Measurements from ENCODE around the gene POU4F2. TPM values are rescaled to one million over a fixed set of nuclear protein-coding genes. Genes with fewer than 3 reads are reported as not detected.

Gene POU4F2
- total RNA-seq, 1 experiment from 2014 or later, result not detected

DNA sequence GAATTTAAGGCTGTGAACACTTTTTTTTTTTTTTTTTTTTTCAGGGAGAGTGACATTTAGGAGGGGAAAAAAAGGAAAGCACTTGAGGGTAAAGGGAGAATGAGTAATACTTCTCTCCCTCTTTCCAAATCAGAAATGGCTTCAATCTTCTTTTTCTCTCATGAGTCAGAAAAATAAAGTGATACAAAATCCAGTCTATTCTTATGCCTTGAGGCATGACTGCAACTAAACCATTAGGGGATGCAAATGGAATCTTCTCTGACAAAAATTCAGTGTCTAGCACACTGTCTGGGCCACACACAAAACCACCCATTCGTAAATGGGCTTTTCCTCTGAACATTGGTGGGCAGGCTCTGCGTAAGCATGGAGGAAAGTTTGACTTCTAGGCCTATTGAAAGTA, 46.7 kb upstream of the POU4F2 start:
- Histone ChIP-seq H3K4me1 (ENCODE audit: insufficient read depth, low read length) (no peaks in the 10 kb centered on the region), H3K9me3 (ENCODE audit: control insufficient read depth, low read depth, low read length) (no peaks in the 10 kb centered on the region), H3K27me3 (ENCODE audit: insufficient read depth, low read length) (no peaks in the 10 kb centered on the region), H3K4me2 (ENCODE audit: insufficient read depth, insufficient read length, low read length) (no peak overlapping the region), H4K8ac (replicated peaks; ENCODE audit: insufficient read length, low read depth, low read length) (no peak overlapping the region), H3K56ac (ENCODE audit: insufficient read length, low read depth, low read length) (no peak overlapping the region), H4K5ac (ENCODE audit: insufficient read length, low read depth, low read length) (no peak overlapping the region), H3T11ph (ENCODE audit: low read length) (no peak overlapping the region), H2AFZ (ENCODE audit: low read length) (no peak overlapping the region), H3K79me1 (ENCODE audit: insufficient read depth, low read depth, low read length, poor library complexity, severe bottlenecking) (no peaks in the 10 kb centered on the region), H3K18ac (ENCODE audit: insufficient read length, low read depth, low read length) (no peak overlapping the region), H3K14ac (ENCODE audit: insufficient read depth, low read length) (no peak overlapping the region), H3K4ac (ENCODE audit: low read depth, low read length) (no peak overlapping the region), H2BK5ac (ENCODE audit: insufficient read length, low read length) (no peak overlapping the region), H2AK5ac (ENCODE audit: insufficient read length, low read length) (no peak overlapping the region), H3K79me2 (ENCODE audit: insufficient read depth, low read length) (no peaks in the 10 kb centered on the region), H3K9ac (ENCODE audit: extremely low read depth, insufficient read length, low read length) (no peak overlapping the region), H2BK12ac (ENCODE audit: insufficient read length, low read depth, low read length) (no peak overlapping the region), H3K27ac (ENCODE audit: insufficient read length, low read depth, low read length) (no peak overlapping the region), H4K91ac (ENCODE audit: insufficient read length, low read depth, low read length) (no peak overlapping the region), H3K23me2 (ENCODE audit: insufficient read length, low read depth, low read length, poor library complexity, severe bottlenecking) (no peaks in the 10 kb centered on the region), H3K23ac (ENCODE audit: insufficient read length, low read depth, low read length) (no peak overlapping the region), H2BK120ac (ENCODE audit: low read depth, low read length, poor library complexity, severe bottlenecking) (no peak overlapping the region), H2BK15ac (ENCODE audit: low read depth, low read length) (no peak overlapping the region), H4K20me1 (ENCODE audit: control insufficient read depth, insufficient read depth, insufficient read length) (no peaks in the 10 kb centered on the region), H2BK20ac (ENCODE audit: low read depth, low read length, poor library complexity, severe bottlenecking) (no peak overlapping the region)
- TF ChIP-seq, protein P1, sequence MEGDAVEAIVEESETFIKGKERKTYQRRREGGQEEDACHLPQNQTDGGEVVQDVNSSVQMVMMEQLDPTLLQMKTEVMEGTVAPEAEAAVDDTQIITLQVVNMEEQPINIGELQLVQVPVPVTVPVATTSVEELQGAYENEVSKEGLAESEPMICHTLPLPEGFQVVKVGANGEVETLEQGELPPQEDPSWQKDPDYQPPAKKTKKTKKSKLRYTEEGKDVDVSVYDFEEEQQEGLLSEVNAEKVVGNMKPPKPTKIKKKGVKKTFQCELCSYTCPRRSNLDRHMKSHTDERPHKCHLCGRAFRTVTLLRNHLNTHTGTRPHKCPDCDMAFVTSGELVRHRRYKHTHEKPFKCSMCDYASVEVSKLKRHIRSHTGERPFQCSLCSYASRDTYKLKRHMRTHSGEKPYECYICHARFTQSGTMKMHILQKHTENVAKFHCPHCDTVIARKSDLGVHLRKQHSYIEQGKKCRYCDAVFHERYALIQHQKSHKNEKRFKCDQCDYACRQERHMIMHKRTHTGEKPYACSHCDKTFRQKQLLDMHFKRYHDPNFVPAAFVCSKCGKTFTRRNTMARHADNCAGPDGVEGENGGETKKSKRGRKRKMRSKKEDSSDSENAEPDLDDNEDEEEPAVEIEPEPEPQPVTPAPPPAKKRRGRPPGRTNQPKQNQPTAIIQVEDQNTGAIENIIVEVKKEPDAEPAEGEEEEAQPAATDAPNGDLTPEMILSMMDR (conservative IDR thresholded peaks at IDR 0.05), result no peak
- no peak overlapping the region for H3K27ac Mint-ChIP-seq
- no CpG with 5 or more reads among the region's 2 CpGs for WGBS (ENCODE audit: extremely low coverage, insufficient read length, low lambda C conversion rate)
- H3K9me3 Mint-ChIP-seq, result peaks cover 11 to 14% of the 10 kb centered on the region in 2 experiments
- no peak overlapping the region for H3K4me3 Mint-ChIP-seq
- no peaks in the 10 kb centered on the region for H3K4me1 Mint-ChIP-seq
- DNase-seq, result no peak
- H3K36me3 Mint-ChIP-seq (ENCODE audit: insufficient read depth in 1 of 3, low read depth in 3 of 3), result peaks cover 0 to 6% (median 6%) of the 10 kb centered on the region in 3 experiments; a peak in 5 of 7 replicates
- no peaks in the 10 kb centered on the region for H3K27me3 Mint-ChIP-seq (ENCODE audit: low read depth)
